Measurements from ENCODE around the gene NOL6.
"Not testable (repeated sequence)": the region's sequence is repeated elsewhere in the genome, so short reads cannot be mapped to it uniquely, and the experiment has no call there.

The NOL6 gene

DNA sequence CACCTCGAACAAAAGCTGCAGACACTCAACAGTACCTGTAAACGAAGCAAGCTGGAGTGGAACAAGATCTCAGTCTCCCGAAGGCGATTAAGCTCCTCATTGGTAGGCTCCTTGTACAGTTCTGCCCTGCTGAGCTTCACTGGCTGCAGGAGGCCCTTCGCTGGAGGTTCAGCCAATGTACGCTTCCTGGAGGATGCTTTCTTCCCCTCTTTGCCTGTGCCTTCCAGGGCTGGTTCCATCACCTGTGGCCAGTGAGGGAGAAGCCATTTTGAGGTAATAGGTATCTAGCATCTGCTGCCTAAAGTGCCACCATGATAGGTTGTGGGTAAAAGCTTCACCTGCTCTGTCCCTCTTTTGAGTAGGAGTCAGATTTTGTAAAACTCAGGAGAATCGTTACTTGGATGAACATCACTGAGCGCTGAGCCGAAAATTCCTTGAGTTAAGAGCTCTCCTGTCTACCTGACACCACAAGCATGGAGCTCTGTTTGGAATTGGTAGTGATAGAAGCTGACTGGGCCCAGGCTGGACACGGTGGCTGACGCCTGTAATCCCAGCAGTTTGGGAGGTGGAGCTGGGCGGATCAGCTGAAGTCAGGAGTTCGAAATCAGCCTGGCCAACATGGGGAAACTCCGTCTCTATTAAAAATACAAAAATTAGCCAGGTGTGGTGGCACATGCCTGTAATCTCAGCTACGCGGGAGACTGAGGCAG lies 1.4 kb downstream of the NOL6 start:
- in situ Hi-C loops (cut with MboI; ENCODE audit: low sequenced_read_pairs) = no loop called here

DNA sequence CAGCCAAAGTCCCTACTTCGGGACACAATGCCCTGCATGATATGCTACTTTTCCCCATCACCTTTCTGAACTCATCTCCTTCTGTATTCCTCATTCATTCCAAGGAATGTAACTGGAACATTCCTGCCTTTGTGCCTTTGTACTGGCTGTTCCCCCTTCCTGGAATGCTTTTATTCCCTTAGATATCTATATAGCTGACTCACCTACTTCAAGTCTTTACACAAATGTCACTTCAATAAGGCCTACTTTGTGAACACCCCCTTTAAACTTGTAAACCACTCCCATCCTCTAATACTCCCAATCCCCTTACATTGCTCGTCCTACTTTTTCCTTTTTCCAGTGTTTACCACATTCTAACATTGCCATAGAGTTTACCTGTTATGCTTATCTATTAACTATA lies 2.4 kb downstream of the NOL6 start:
- in situ Hi-C loops (cut with MboI; ENCODE audit: low sequenced_read_pairs) = no loop called here

DNA sequence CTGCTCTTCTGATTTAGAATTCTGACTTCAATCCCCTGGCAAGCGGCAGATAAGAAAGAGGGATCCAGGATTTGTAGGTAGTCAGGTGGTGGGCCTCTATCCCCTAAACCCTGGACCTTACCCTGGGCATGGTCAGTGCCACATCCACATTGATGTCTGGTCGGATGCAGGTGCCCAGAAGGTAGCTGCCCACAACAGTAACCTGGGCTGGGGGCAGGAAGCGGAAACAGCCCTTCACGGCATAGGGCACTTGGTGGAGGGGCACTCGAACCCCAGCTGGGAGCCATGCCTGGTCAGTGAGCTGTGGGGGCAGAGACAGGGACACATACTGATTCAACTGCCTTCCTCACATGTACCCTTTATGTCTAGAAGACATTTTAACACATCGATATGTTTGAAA lies 3.8 kb downstream of the NOL6 start:
- in situ Hi-C loops (cut with MboI; ENCODE audit: low sequenced_read_pairs) = no loop called here

DNA sequence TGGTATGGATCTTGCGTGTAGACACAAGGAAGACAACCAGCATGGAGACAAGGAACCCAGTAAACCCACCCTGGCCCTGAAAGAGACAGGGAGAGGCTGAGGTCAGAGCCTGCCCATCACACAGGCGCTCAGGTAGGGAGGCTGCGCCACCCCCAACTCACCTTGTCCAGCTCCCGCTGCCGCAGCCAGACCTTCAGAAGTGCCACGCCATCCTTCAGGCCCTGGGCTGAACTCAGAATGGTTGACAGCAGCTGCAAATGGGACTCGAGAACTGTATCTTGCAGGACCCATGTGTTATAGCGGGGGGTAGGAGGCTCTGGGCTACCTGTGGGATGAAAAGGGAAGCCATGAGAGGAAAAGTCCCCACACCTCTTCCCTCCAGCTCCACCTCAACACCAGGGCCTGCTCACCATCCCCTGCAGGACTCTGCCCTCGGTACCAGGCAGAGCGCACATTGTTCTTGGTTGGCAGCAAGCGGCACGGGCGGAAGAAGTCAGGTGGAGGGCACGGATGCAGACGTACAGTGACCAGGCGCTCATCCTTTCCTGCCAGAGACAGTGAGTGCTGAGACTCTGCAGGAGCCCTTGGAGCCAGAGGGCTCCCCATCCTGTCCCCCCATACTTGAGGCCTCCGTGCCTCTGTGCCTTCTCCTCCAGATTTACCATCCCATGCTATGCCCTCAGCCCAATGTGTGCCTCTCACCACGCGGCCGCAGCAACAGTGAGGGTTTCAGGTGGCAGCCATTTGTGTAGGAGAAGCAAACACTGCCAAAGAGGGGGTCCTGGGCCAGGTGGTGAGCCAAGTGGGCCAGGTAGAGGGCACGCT lies 4.7 kb downstream of the NOL6 start:
- in situ Hi-C loops (cut with MboI; ENCODE audit: low sequenced_read_pairs) = no loop called here

DNA sequence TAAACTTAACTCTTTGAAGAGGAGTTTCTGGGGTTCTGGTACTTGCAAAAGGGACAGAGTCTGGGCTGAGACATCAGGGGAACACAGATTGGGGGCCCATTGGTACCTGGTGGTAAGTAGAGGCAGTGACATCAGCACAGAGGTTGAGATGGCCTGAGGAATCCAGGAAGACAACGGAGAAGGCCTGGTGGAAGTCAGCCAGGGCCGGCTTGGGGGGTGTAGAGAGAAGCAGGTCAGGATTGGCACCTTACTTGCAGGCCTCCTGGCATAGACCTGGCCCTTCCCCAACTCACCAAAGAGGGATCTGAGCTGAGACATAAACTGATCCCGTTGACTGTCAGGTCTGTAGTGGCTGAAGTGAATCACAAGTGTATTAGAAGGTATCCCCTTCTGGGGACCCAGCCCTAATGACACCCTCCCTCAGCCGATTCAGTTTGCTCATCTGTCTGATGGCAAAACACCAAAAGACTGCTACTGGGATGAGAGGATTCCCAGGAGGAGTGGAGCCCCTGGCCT lies 5.5 kb downstream of the NOL6 start:
- in situ Hi-C loops (cut with MboI; ENCODE audit: low sequenced_read_pairs) = no loop called here

DNA sequence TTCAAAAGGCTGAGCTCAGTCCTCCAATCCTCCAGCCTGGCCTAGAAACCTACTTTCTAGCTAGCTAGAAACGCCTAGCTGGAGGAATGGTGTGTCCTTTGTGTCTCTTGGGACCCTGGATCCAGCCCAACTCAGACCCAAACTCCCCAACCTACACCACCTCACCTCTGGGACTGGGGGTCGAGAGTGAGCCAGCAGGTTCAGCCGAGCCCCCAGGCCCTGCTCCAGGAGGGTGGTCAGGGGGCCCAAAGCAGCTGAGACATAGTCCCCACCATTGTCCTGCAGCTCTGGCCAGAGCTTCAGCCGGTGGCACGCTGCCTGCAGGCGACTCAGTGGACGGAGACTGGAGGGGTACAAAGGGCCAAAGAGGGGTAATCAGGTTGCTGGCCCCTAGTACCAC lies 6.2 kb downstream of the NOL6 start:
- in situ Hi-C loops (cut with MboI; ENCODE audit: low sequenced_read_pairs) = no loop called here

DNA sequence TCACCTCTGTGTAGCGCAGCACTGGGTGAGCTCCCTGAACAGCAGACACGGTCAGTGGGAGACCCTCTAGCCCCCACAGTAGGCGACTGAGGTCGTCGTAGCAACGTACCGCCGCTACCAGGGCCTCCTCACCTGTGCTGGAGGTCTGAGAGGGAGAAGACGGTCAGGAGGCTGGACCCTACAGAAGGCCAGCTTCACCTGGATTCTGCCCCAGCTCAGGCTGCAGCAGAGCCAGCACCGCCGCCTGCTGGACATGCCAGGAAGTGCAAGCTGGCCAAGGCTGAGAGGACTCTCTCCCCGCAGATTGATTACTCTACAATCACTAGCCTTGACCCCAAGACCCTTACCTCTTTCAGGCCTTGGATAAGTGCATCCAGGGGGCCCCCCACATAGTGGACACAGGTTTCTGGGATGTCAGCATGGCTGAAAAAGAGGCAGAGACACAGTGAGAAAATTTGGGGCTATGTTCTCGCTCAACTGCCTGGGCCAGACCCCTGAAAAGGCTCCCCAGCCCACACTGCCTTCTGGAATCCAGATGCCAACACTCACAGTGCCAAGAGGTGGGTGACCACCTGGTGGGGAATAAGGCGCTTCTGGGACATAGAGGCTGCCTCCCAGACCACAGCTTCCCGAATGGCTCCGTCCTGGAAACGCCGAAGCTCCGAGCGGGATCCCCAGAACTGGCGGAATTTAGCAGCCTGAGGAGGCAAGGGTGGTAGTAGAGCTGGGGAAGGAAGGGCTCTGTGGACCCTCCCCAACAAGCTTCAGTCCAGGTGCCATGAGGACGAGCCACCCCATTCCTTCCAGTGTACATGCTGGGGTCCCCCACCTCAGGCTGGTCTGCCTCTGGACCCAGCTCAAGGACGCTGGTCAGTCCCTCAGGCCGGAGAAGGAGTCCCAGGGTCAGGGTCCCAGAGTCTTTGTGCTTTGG lies 6.9 kb downstream of the NOL6 start:
- in situ Hi-C loops (cut with MboI; ENCODE audit: low sequenced_read_pairs) = no loop called here

DNA sequence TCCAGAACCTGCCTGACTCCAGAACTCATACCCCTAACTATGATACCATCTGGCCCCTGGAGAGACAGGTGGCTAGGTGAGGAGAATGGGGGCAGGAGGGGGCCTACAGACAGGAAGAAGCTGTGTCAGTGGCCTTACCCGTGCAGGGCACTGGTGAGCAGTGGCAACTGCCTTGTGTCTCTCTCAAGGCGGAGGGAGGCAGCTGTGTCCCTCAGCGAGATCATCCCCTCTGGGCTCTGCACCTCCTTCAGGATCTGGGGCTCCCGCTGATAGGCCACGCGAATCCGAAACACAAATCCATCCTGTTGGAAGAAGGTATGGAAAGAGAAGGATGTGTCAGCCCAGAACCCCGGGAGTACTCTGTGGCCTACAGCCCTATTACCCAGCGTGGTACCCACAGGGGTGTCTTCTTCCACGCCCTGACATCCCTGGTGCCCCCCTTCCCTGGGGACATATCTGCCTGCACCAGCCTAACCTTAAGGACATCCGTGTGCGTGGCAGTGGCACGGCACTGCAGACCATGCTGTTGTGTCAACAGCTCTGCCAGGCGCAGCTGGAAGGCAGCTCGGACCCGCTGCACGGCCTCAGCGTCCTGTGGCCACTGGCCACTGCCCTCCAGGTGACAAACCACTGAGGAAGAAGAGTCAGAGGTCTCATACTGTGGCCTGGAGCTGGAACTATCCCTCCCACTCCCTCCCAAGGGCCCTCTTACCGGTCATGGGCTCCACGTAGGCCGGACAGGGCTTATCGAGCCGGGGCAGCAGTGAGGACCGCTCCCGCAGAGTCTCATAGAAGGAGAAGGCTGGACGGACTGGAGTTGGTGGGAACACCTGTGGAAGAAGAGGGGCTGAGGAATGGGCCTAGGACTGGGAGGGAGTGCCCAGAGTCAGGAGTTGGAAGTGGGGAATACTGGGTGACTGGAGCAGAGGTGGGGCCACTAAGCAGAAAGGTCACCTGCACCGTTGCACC lies 7.8 kb downstream of the NOL6 start:
- in situ Hi-C loops (cut with MboI; ENCODE audit: low sequenced_read_pairs) = no loop called here

DNA sequence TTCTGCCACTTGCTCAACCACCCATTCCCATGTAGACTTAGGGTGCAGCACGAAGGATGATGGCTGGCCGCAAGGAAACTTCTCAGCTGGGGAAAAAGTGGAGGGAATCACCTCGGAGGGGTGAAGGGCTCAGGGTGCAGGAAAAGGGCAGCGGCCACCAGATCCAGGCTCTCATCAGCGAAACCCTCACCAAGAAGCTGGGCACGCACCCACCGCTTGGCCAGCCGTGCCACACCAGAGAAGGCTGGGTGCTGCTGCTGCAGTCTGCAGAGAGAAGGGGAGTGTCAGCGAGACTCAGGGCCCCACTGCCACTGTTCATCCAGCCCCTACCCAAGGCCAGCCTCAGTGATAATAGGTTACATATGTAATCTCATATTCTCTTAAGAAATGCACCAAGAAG lies 8.6 kb downstream of the NOL6 start:
- in situ Hi-C loops (cut with MboI; ENCODE audit: low sequenced_read_pairs) = no loop called here

DNA sequence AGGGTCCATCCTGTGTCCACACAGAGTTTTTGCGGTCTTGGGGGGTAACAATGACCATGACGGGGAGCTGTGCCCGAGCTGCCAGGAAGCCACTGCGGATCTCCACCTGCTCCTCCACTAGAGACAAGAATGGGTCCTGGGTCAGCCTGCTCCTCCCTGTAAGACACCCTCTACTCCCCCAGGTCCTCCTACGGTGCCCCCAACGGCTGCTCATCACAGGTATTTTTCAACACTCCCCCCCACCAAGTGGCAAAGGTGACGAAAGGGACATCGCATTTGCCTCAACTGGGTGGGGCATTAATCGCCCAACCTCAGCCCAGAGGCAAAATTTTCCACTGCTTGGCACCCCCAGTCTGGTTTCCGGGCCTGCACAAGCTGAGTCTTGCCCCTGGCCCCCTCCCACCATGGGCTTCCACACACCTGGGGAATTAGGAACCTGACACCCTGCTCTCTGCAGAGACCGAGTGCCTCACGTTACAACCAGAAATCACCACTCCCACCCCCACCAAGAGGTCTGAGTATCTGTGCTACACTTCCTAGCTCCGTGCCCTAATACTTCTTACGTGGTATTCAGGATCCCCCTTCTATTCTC lies 9.6 kb downstream of the NOL6 start:
- in situ Hi-C loops (cut with MboI; ENCODE audit: low sequenced_read_pairs) = no loop called here

DNA sequence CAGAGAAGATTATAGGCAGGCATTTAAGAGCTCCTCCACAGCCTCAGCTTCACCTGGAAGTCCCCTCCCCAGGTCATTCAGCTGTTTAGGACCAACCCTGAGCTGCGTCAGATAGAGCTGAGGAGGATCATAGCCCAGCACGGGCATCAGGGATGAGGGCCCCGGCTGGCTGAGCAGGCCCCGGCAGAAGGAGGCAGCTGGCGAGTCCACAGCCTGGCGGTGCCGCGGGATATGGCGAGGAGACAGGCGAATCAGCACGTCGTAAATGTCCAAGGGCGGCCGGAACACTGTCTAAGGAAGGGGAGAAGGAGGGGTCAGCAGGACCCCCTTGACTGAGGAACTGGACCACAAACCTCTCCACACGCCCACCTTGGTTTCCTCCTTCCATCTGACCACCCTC lies 10.6 kb downstream of the NOL6 start:
- in situ Hi-C loops (cut with MboI; ENCODE audit: low sequenced_read_pairs) = no loop called here

DNA sequence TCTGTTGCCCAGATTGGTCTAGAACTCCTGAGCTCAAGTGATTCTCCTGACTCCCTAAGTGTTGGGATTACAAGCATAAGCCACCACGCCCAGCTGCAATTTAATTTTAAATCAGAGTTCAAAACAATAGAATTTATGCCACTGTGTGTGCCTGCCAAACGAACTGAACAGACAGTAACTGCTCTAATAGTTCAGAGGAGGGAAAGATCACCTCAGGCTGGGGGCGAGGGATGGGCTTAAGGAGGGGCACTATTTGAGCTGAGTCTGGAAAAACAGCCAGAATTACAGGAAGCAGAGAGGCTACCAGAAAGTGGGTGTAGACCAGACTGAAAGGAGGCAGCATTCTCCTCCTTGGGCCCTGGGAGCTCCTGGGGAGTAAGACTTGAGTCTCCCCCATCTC lies 12.2 kb downstream of the NOL6 start:
- in situ Hi-C loops (cut with MboI; ENCODE audit: low sequenced_read_pairs) = no loop called here

DNA sequence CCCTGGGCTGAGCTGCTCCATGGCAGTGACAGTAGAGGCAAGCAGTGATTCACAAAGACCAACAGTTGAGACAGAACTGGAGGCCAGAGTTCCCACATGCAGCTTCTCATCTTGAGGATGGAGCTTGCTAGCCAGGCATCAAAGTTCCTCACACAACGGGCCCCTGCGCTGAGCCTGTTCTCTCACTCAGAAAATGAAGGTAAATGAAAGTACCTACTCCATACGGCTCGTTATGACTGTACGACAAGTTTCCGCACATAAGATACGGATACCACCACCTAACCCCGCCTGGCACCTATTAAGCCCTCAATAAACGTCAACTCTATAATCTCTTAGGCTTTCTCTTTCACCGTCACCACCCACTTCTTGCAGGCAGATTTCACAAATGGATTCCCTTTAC lies 12.9 kb downstream of the NOL6 start:
- in situ Hi-C loops (cut with MboI; ENCODE audit: low sequenced_read_pairs) = no loop called here

DNA sequence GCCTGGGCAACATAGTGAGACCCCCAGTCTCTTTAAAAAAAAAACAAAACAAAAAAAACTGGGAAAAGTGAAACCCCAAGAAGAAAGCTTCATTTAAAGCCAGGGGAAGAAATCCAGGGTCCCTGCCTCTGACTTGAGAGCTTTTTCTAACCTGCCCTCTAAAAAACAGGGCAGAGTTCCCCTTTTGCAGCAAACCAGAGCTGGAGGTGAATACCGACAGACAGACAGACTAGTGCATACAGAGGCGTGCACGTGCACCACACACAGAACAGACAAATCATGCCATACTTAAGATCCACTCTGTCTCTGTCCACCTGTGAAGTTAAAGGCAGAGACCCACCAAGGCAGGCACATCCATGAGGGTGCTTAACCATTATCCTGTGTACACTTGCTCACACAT lies 14.6 kb downstream of the NOL6 start:
- in situ Hi-C loops (cut with MboI; ENCODE audit: low sequenced_read_pairs) = no loop called here

DNA sequence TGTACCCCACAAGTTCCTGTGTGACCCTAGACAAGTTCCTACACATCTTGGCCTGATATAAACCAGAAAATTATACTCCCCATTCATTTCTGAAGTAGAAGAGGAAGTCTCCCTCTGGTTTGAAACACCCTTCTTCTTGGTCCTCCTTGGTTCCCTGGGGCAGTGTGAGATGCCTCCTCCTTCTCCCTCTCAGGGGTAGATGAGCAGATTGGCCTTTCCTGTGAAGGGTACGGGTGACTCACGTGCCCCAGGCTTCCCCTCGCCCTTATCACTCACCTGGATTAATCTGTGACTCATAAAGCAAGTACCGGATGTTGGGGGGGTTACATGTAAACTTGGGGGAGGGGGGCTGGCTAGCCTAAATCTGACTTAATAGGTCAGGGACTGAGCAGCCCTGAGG lies 15.3 kb downstream of the NOL6 start:
- in situ Hi-C loops (cut with MboI; ENCODE audit: low sequenced_read_pairs) = no loop called here

DNA sequence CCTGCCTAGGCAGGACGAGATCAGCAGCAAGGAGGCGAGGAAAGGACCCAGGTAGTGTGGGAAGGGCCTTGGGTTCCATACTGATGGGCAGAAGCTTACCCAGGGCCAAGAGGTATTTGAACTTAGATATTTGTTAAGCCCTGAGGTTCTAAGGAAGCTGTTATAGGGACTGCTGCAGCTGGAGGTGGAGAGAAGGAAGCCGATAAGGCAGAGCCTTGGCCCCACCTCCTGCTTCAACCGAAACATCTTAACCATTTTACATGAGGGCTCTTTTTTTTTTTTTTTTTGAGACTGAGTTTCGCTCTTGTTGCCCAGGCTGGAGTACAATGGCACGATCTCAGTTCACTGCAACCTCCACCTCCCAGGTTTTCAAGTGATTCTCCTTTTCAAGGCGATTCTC lies 17.8 kb downstream of the NOL6 start:
- in situ Hi-C loops (cut with MboI; ENCODE audit: low sequenced_read_pairs) = no loop called here

DNA sequence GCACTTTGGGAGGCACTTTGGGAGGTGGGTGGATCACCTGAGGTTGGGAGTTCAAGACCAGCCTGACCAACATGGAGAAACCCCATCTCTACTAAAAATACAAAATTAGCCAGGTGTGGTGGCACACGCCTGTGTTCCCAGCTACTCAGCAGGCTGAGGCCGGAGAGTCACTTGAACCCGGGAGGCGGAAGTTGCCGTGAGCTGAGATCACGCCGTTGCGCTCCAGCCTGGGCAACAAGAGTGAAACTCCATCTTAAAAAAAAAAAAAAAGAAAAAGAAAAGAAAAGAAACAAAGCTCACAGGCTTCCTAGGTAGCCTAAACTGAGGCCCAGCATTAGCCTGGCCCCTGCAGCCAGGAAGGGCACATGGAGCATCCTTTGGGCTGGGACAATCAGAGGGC lies 18.3 kb downstream of the NOL6 start:
- in situ Hi-C loops (cut with MboI; ENCODE audit: low sequenced_read_pairs) = not testable (repeated sequence)

DNA sequence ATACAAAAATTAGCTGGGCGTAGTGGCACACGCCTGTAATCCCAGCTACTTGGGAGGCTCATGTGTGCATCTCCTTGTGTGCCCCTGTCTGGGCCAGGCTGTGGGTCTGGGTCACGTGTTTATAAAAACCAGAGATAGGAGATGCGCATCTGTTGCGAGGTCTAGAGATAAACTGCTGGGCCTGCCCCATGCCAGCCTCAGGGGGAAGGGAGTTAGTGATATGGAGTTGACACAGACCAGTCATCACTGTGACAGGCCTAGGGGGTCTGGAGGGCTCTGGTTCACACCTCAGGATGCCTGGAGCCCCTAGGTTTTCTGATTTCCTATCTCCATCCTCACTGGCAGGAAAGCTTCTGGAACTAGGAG lies 19.1 kb downstream of the NOL6 start:
- in situ Hi-C loops (cut with MboI; ENCODE audit: low sequenced_read_pairs) = not testable (repeated sequence)

DNA sequence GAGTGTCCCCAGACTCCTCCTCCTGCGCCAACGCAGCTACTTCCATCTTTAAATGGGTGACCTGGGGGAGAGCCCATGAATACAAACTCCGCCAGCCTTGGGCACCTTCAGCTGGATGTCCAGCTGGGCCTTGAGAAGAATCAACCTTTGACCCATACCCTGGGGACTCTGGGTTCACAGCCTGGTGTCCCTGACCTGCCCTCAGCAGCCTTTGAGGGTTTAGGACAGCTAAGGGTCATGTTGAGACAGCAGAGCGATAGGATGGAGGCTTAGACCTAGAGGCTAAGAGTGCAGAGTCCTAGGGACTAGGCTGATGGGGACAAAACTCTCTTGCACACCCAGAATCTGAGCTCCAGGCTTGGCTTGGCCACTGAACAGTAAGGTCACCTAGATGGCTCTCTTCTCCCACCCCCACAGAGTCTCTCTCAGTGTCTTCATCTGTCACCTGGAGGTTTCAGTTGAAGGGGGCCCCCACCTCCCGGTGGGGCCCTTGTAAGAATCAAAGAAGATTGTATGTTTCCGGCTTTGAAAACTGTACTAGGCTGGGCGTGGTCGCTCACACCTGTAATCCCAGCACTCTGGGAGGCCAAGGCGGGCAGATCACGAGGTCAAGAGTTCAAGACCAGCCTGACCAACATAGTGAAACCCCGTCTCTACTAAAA lies 19.6 kb downstream of the NOL6 start:
- in situ Hi-C loops (cut with MboI; ENCODE audit: low sequenced_read_pairs) = no loop called here

All from HL-60/S4 treated with phorbol 12-myristate 13-acetate at 8.2 ng/mL for 4 days and 3 days (cell line).